Activated B cell treated with CpG ODN at 0.5 μM for 24 hours (primary cell): ENCODE results near the gene CALD1. TPM values are rescaled to one million over a fixed set of nuclear protein-coding genes. Genes with fewer than 3 reads are reported as not detected.

Experiments used
- ATAC-seq: fragments of 200-7000 bp; cut with Tn5 transposase; one replicate; pipeline ENCODE4 v1.10.0; 2021; ENCODE audit warnings: low read depth, mild to moderate bottlenecking, moderate library complexity
- CTCF ChIA-PET: fragments of 350-600 bp; sonication (Branson Sonifier 250); formaldehyde crosslinking; loops from one replicate; lab custom pipeline; 2021; ENCODE audit warnings: antibody characterized with exemption; lab: Charles Lee
- POLR2A ChIA-PET: fragments of 350-600 bp; sonication (Branson Sonifier 250); formaldehyde crosslinking; loops from one replicate; lab custom pipeline; 2021; ENCODE audit warnings: antibody characterized with exemption; lab: Charles Lee
- DNase-seq: peaks from one replicate; pipeline ENCODE4 v3.0.0; 2022
- H3K27ac Mint-ChIP-seq: one replicate; pipeline ENCODE4 v1.8.0; 2020; ENCODE audit warnings: mixed read lengths
- H3K27me3 Mint-ChIP-seq: one replicate; pipeline ENCODE4 v1.8.0; 2021; ENCODE audit warnings: mixed read lengths
- H3K36me3 Mint-ChIP-seq: one replicate; pipeline ENCODE4 v1.8.0; 2021; ENCODE audit warnings: low read depth, mixed read lengths
- H3K4me1 Mint-ChIP-seq: one replicate; pipeline ENCODE4 v1.8.0; 2021; ENCODE audit warnings: mixed read lengths
- H3K4me3 Mint-ChIP-seq: one replicate; pipeline ENCODE4 v1.8.0; 2020; ENCODE audit warnings: mild to moderate bottlenecking, mixed read lengths
- H3K9me3 Mint-ChIP-seq: one replicate; pipeline ENCODE4 v1.8.0; 2020; ENCODE audit warnings: mixed read lengths
- CTCF ChIP-seq: fragments of 200-600 bp; IDR thresholded peaks from one replicate; pipeline ENCODE4 v1.8.0; 2022; ENCODE audit warnings: antibody characterized with exemption, mild to moderate bottlenecking
- intact Hi-C: fragments of 100-400 bp; cut with micrococcal nuclease; formaldehyde crosslinking; loops from one replicate; pipeline ENCODE4 v1.15.1; 2024
- total RNA-seq: library from RNA; stranded (reverse); gene quantifications from 2 replicates; pipeline ENCODE4 v1.2.3, GENCODE V29; 2022

The CALD1 gene
- total RNA-seq, 1 donor from 2014 or later, result 0.33 TPM

GRCh38 chr7:134865001-134865845 is 85.8 kb downstream of the CALD1 start:
- Mint-ChIP-seq H3K4me1 (no peaks in the 10 kb centered on the region), H3K27ac (no peak overlapping the region), H3K9me3 (no peaks in the 10 kb centered on the region), H3K36me3 (no peaks in the 10 kb centered on the region), H3K27me3 (peaks cover 2% of the 10 kb centered on the region), H3K4me3 (no peak overlapping the region)
- ATAC-seq (no peak), DNase-seq (no peak)
- no peak for TF ChIP-seq CTCF
- ChIA-PET CTCF (no interaction called here), POLR2A (no interaction called here)
- intact Hi-C loops, result no loop called here

- no peak for ATAC-seq
These were observed 87.2 kb downstream of the CALD1 start for GRCh38 chr7:134866617-134867016.

GRCh38 chr7:134870156-134870555 is 90.7 kb downstream of the CALD1 start:
- no peak for TF ChIP-seq CTCF
- intact Hi-C loops, result no loop called here
- H3K27me3 Mint-ChIP-seq, result peaks cover 12% of the 10 kb centered on the region

More at GRCh38 chr7:134866617-134867016, 87.2 kb downstream of the CALD1 start:
- H3K4me1 Mint-ChIP-seq, result no peaks in the 10 kb centered on the region
- no peak overlapping the region for H3K4me3 Mint-ChIP-seq
- ChIA-PET POLR2A (no interaction called here), CTCF (no interaction called here)
- no peaks in the 10 kb centered on the region for H3K9me3 Mint-ChIP-seq
- DNase-seq, result no peak
- H3K36me3 Mint-ChIP-seq, result no peaks in the 10 kb centered on the region
- intact Hi-C loops, result no loop called here
- no peak for TF ChIP-seq CTCF
- no peak overlapping the region for H3K27ac Mint-ChIP-seq
- peaks cover 2% of the 10 kb centered on the region for H3K27me3 Mint-ChIP-seq

GRCh38 chr7:134870781-134871180 is 91.3 kb downstream of the CALD1 start:
- ChIA-PET CTCF (no interaction called here), POLR2A (no interaction called here)
- H3K36me3 Mint-ChIP-seq, result no peaks in the 10 kb centered on the region
- no peak for TF ChIP-seq CTCF
- H3K4me1 Mint-ChIP-seq, result no peaks in the 10 kb centered on the region
- H3K27ac Mint-ChIP-seq, result no peak overlapping the region
- DNase-seq (no peak), ATAC-seq (no peak)
- no peak overlapping the region for H3K4me3 Mint-ChIP-seq
- H3K9me3 Mint-ChIP-seq, result no peaks in the 10 kb centered on the region
- intact Hi-C loops, result no loop called here
- H3K27me3 Mint-ChIP-seq, result peaks cover 16% of the 10 kb centered on the region

More at GRCh38 chr7:134870156-134870555, 90.7 kb downstream of the CALD1 start:
- no peaks in the 10 kb centered on the region for H3K9me3 Mint-ChIP-seq
- H3K4me1 Mint-ChIP-seq, result no peaks in the 10 kb centered on the region
- DNase-seq (no peak), ATAC-seq (no peak)
- H3K36me3 Mint-ChIP-seq, result no peaks in the 10 kb centered on the region
- ChIA-PET CTCF (no interaction called here), POLR2A (no interaction called here)
- no peak overlapping the region for H3K27ac Mint-ChIP-seq
- no peak overlapping the region for H3K4me3 Mint-ChIP-seq

- ATAC-seq (no peak), DNase-seq (no peak)
- intact Hi-C loops, result no loop called here
- Mint-ChIP-seq H3K9me3 (no peaks in the 10 kb centered on the region), H3K27ac (no peak overlapping the region), H3K4me1 (no peaks in the 10 kb centered on the region), H3K4me3 (no peak overlapping the region), H3K27me3 (peaks cover 22% of the 10 kb centered on the region), H3K36me3 (no peaks in the 10 kb centered on the region)
- TF ChIP-seq CTCF, result no peak
- POLR2A ChIA-PET, result no interaction called here
- CTCF ChIA-PET, result interaction anchor here (0.6 kb wide), 1 partner anchor 244 kb away, joined by 3 read pairs; no protein-coding TSS in a partner anchor
These were observed 93.8 kb downstream of the CALD1 start for GRCh38 chr7:134873253-134873652.
